T-helper 2 cell treated with Interferon-gamma antibody and Interleukin-4, amounts not matched to agents 5 μg/mL and 100 μg/mL, for 36 hours (primary cell): ENCODE results near the gene PROCA1.

Experiments
- DNase-seq: peaks from one replicate; pipeline ENCODE4 v3.0.0; 2021; ENCODE audit warnings: low spot score
- H3K27ac Mint-ChIP-seq: one replicate; pipeline ENCODE4 v1.8.0; 2021; ENCODE audit warnings: mild to moderate bottlenecking, mixed read lengths
- H3K27me3 Mint-ChIP-seq: one replicate; pipeline ENCODE4 v1.8.0; 2021; ENCODE audit warnings: low read depth, mixed read lengths
- H3K36me3 Mint-ChIP-seq: one replicate; pipeline ENCODE4 v1.8.0; 2021; ENCODE audit warnings: low read depth, mixed read lengths
- H3K4me1 Mint-ChIP-seq: one replicate; pipeline ENCODE4 v1.8.0; 2021; ENCODE audit warnings: low read depth, mixed read lengths
- H3K4me3 Mint-ChIP-seq: one replicate; pipeline ENCODE4 v1.8.0; 2022; ENCODE audit warnings: mild to moderate bottlenecking, moderate library complexity, mixed read lengths
- H3K9me3 Mint-ChIP-seq: one replicate; pipeline ENCODE4 v1.8.0; 2021; ENCODE audit warnings: mixed read lengths

The PROCA1 gene

GRCh38 chr17:28700830-28701492, 10.7 kb downstream of the PROCA1 start:
- H3K4me1 Mint-ChIP-seq, result no peaks in the 10 kb centered on the region
- no peak overlapping the region for H3K27ac Mint-ChIP-seq
- no peak for DNase-seq
- no peak overlapping the region for H3K4me3 Mint-ChIP-seq
- H3K36me3 Mint-ChIP-seq, result peaks cover 53% of the 10 kb centered on the region
- no peaks in the 10 kb centered on the region for H3K27me3 Mint-ChIP-seq
- no peaks in the 10 kb centered on the region for H3K9me3 Mint-ChIP-seq

GRCh38 chr17:28700278-28700677, 11.4 kb downstream of the PROCA1 start:
- no peak for DNase-seq
- no peaks in the 10 kb centered on the region for H3K4me1 Mint-ChIP-seq
- H3K9me3 Mint-ChIP-seq, result no peaks in the 10 kb centered on the region
- no peak overlapping the region for H3K4me3 Mint-ChIP-seq
- H3K36me3 Mint-ChIP-seq, result peaks cover 56% of the 10 kb centered on the region
- H3K27me3 Mint-ChIP-seq, result no peaks in the 10 kb centered on the region
- H3K27ac Mint-ChIP-seq, result no peak overlapping the region

- H3K9me3 Mint-ChIP-seq, result no peaks in the 10 kb centered on the region
- DNase-seq, result no peak
- H3K27me3 Mint-ChIP-seq, result no peaks in the 10 kb centered on the region
- no peaks in the 10 kb centered on the region for H3K4me1 Mint-ChIP-seq
- H3K27ac Mint-ChIP-seq, result no peak overlapping the region
- H3K4me3 Mint-ChIP-seq, result no peak overlapping the region
- peaks cover 63% of the 10 kb centered on the region for H3K36me3 Mint-ChIP-seq
These were observed 13.3 kb downstream of the PROCA1 start for GRCh38 chr17:28698253-28698941.

GRCh38 chr17:28693869-28694268, 17.8 kb downstream of the PROCA1 start:
- no peaks in the 10 kb centered on the region for H3K27me3 Mint-ChIP-seq
- H3K4me1 Mint-ChIP-seq, result no peaks in the 10 kb centered on the region
- peaks cover 67% of the 10 kb centered on the region for H3K36me3 Mint-ChIP-seq
- DNase-seq, result no peak
- no peaks in the 10 kb centered on the region for H3K9me3 Mint-ChIP-seq
- H3K27ac Mint-ChIP-seq, result no peak overlapping the region
- no peak overlapping the region for H3K4me3 Mint-ChIP-seq

- Mint-ChIP-seq H3K36me3 (peaks cover 70% of the 10 kb centered on the region), H3K27me3 (no peaks in the 10 kb centered on the region), H3K9me3 (no peaks in the 10 kb centered on the region), H3K4me3 (no peak overlapping the region), H3K27ac (no peak overlapping the region), H3K4me1 (no peaks in the 10 kb centered on the region)
- no peak for DNase-seq
These were observed 22.7 kb downstream of the PROCA1 start for GRCh38 chr17:28689011-28689410.

GRCh38 chr17:28688481-28688880, 23.2 kb downstream of the PROCA1 start:
- Mint-ChIP-seq H3K4me3 (no peak overlapping the region), H3K9me3 (no peaks in the 10 kb centered on the region), H3K27ac (no peak overlapping the region), H3K27me3 (no peaks in the 10 kb centered on the region), H3K4me1 (no peaks in the 10 kb centered on the region), H3K36me3 (peaks cover 68% of the 10 kb centered on the region)
- DNase-seq, result no peak

GRCh38 chr17:28686296-28686695, 25.4 kb downstream of the PROCA1 start:
- Mint-ChIP-seq H3K27ac (no peak overlapping the region), H3K4me1 (no peaks in the 10 kb centered on the region), H3K4me3 (no peak overlapping the region)

GRCh38 chr17:28685366-28685765, 26.3 kb downstream of the PROCA1 start:
- Mint-ChIP-seq H3K9me3 (no peaks in the 10 kb centered on the region), H3K4me1 (no peaks in the 10 kb centered on the region), H3K27ac (no peak overlapping the region), H3K4me3 (no peak overlapping the region), H3K27me3 (no peaks in the 10 kb centered on the region), H3K36me3 (peaks cover 75% of the 10 kb centered on the region)
- DNase-seq, result no peak

More at GRCh38 chr17:28686296-28686695, 25.4 kb downstream of the PROCA1 start:
- no peak for DNase-seq
- Mint-ChIP-seq H3K36me3 (peaks cover 80% of the 10 kb centered on the region), H3K9me3 (no peaks in the 10 kb centered on the region), H3K27me3 (no peaks in the 10 kb centered on the region)

- peaks cover 71% of the 10 kb centered on the region for H3K36me3 Mint-ChIP-seq
- H3K4me1 Mint-ChIP-seq, result no peaks in the 10 kb centered on the region
- no peak for DNase-seq
- H3K4me3 Mint-ChIP-seq, result no peak overlapping the region
- no peaks in the 10 kb centered on the region for H3K9me3 Mint-ChIP-seq
- no peak overlapping the region for H3K27ac Mint-ChIP-seq
- H3K27me3 Mint-ChIP-seq, result no peaks in the 10 kb centered on the region
These were observed 26.7 kb downstream of the PROCA1 start for GRCh38 chr17:28684963-28685362.

- Mint-ChIP-seq H3K27ac (no peak overlapping the region), H3K36me3 (peaks cover 62% of the 10 kb centered on the region)
These were observed 29.0 kb downstream of the PROCA1 start for GRCh38 chr17:28682655-28683054.

GRCh38 chr17:28675980-28676379, 35.7 kb downstream of the PROCA1 start:
- no peaks in the 10 kb centered on the region for H3K4me1 Mint-ChIP-seq

More at GRCh38 chr17:28682655-28683054, 29.0 kb downstream of the PROCA1 start:
- Mint-ChIP-seq H3K9me3 (no peaks in the 10 kb centered on the region), H3K27me3 (no peaks in the 10 kb centered on the region), H3K4me3 (no peak overlapping the region), H3K4me1 (no peaks in the 10 kb centered on the region)
- no peak for DNase-seq

GRCh38 chr17:28675490-28675889, 36.2 kb downstream of the PROCA1 start:
- peaks cover 67% of the 10 kb centered on the region for H3K36me3 Mint-ChIP-seq
- no peak overlapping the region for H3K27ac Mint-ChIP-seq
- no peak overlapping the region for H3K4me3 Mint-ChIP-seq
- H3K4me1 Mint-ChIP-seq, result peaks cover 1% of the 10 kb centered on the region
- H3K27me3 Mint-ChIP-seq, result no peaks in the 10 kb centered on the region
- DNase-seq, result no peak
- no peaks in the 10 kb centered on the region for H3K9me3 Mint-ChIP-seq

More at GRCh38 chr17:28675980-28676379, 35.7 kb downstream of the PROCA1 start:
- no peak overlapping the region for H3K27ac Mint-ChIP-seq
- peaks cover 64% of the 10 kb centered on the region for H3K36me3 Mint-ChIP-seq
- no peak overlapping the region for H3K4me3 Mint-ChIP-seq
- H3K9me3 Mint-ChIP-seq, result no peaks in the 10 kb centered on the region
- no peaks in the 10 kb centered on the region for H3K27me3 Mint-ChIP-seq
- no peak for DNase-seq

GRCh38 chr17:28669918-28670317, 41.8 kb downstream of the PROCA1 start:
- DNase-seq, result no peak
- Mint-ChIP-seq H3K4me1 (peaks cover 7% of the 10 kb centered on the region), H3K9me3 (no peaks in the 10 kb centered on the region), H3K27me3 (no peaks in the 10 kb centered on the region), H3K27ac (no peak overlapping the region), H3K4me3 (no peak overlapping the region), H3K36me3 (peaks cover 46% of the 10 kb centered on the region)

GRCh38 chr17:28667870-28668269, 43.8 kb downstream of the PROCA1 start:
- no peak overlapping the region for H3K27ac Mint-ChIP-seq
- H3K4me1 Mint-ChIP-seq, result peaks cover 24% of the 10 kb centered on the region
- peaks cover 28% of the 10 kb centered on the region for H3K36me3 Mint-ChIP-seq
- H3K4me3 Mint-ChIP-seq, result no peak overlapping the region
- H3K9me3 Mint-ChIP-seq, result no peaks in the 10 kb centered on the region
- DNase-seq, result no peak
- no peaks in the 10 kb centered on the region for H3K27me3 Mint-ChIP-seq
